Keratinocyte (primary cell): ENCODE results near the gene DOCK3. TPM values are rescaled to one million over a fixed set of nuclear protein-coding genes. Genes with fewer than 3 reads are reported as not detected.

Source experiments
- DNase-seq: peaks from one replicate; pipeline ENCODE4 v3.0.0-alpha.2; 2011; ENCODE audit warnings: low read depth, missing footprints, low spot score
- FAIRE-seq: peaks from 2 replicates; lab custom pipeline; 2011; peaks lifted over from hg19 to GRCh38; lab: Jason Lieb, UNC
- H2AFZ ChIP-seq: 2 replicates; pipeline ENCODE4 v1.6.0; 2012; ENCODE audit warnings: low read length, control low read depth, inconsistent platforms; ENCODE audit not compliant: control insufficient read depth
- H3K27ac ChIP-seq: 2 replicates; pipeline ENCODE4 v1.5.1; 2011; ENCODE audit warnings: low read length; ENCODE audit not compliant: control insufficient read depth, insufficient read depth
- H3K27me3 ChIP-seq: 3 replicates; pipeline ENCODE4 v1.6.0; 2011; ENCODE audit warnings: low read length; ENCODE audit not compliant: control insufficient read depth, insufficient read depth; ENCODE audit errors: extremely low read depth
- H3K36me3 ChIP-seq, 2 experiments: 2 replicates in 1 of 2; 3 replicates in 1 of 2; pipeline ENCODE4 v1.5.1; 2011; ENCODE audit warnings: low read length in 2 of 2, mild to moderate bottlenecking in 1 of 2; ENCODE audit not compliant: control insufficient read depth in 2 of 2, insufficient read depth in 2 of 2; ENCODE audit errors: extremely low read depth in 1 of 2
- H3K4me1 ChIP-seq: 3 replicates; pipeline ENCODE4 v1.5.1; 2011; ENCODE audit warnings: low read length; ENCODE audit not compliant: control insufficient read depth, insufficient read depth; ENCODE audit errors: extremely low read depth
- H3K4me2 ChIP-seq: 3 replicates; pipeline ENCODE4 v1.6.0; 2011; ENCODE audit warnings: low read depth, low read length; ENCODE audit not compliant: control insufficient read depth, insufficient read depth; ENCODE audit errors: extremely low read depth
- H3K4me3 ChIP-seq, 3 experiments: fragments of 200-600 bp in 1 of 3; sonication (generic) in 1 of 3; 2 replicates in 2 of 3; 3 replicates in 1 of 3; pipeline ENCODE4 v1.5.1; 2011 to 2016; ENCODE audit warnings: low read length in 3 of 3, mild to moderate bottlenecking in 3 of 3, control low read depth in 2 of 3, inconsistent platforms in 1 of 3, low read depth in 1 of 3, mixed read lengths in 1 of 3, mixed run types in 1 of 3, moderate library complexity in 1 of 3; ENCODE audit not compliant: control insufficient read depth in 2 of 3, insufficient read depth in 2 of 3; ENCODE audit errors: extremely low read depth in 1 of 3
- H3K79me2 ChIP-seq: 2 replicates; pipeline ENCODE4 v1.6.0; 2012; ENCODE audit warnings: low read length; ENCODE audit not compliant: control insufficient read depth, insufficient read depth
- H3K9ac ChIP-seq: 3 replicates; pipeline ENCODE4 v1.6.0; 2011; ENCODE audit warnings: low read length; ENCODE audit not compliant: control insufficient read depth, insufficient read depth; ENCODE audit errors: extremely low read depth
- H3K9me1 ChIP-seq: 3 replicates; pipeline ENCODE4 v1.6.0; 2011; ENCODE audit warnings: low read length; ENCODE audit not compliant: control insufficient read depth, insufficient read depth; ENCODE audit errors: extremely low read depth
- H3K9me3 ChIP-seq: 2 replicates; pipeline ENCODE4 v1.5.1; 2012; ENCODE audit warnings: low read depth, low read length; ENCODE audit not compliant: control insufficient read depth
- H4K20me1 ChIP-seq: 3 replicates; pipeline ENCODE4 v1.6.0; 2011; ENCODE audit warnings: low read length; ENCODE audit not compliant: control insufficient read depth, insufficient read depth; ENCODE audit errors: extremely low read depth
- EZH2 ChIP-seq: IDR thresholded peaks from one replicate; pipeline ENCODE4 v1.6.1; 2012; ENCODE audit warnings: inconsistent platforms, mild to moderate bottlenecking, low read length, moderate library complexity
- dilution Hi-C: fragments of 300-500 bp; cut with MboI; formaldehyde crosslinking; loops from one replicate; pipeline ENCODE4 v1.7.0; 2020; ENCODE audit warnings: low sequenced_read_pairs; ENCODE audit not compliant: extremely low pct_ligation_motif_present
- polyA plus RNA-seq, 5 experiments: library from polyadenylated mRNA; depleted of rRNA in 3 of 5; stranded (reverse) in 3 of 5; stranded (forward) in 1 of 5; unstranded in 1 of 5; fragments of >200 nt; gene quantifications; 1 replicate in 1 of 5; 2 replicates in 3 of 5; 3 replicates in 1 of 5; pipeline versions ENCODE4 v1.2.1 to v1.2.3, GENCODE V29; 2011 to 2012; ENCODE audit warnings: missing spikeins in 2 of 5, low read depth in 1 of 5, low replicate concordance in 1 of 5
- TF ChIP-seq, protein P1 (sequence below), 3 experiments: IDR thresholded peaks in 1 of 3; conservative IDR thresholded peaks in 1 of 3; optimal IDR thresholded peaks in 1 of 3; 2 replicates in 2 of 3; 3 replicates in 1 of 3; pipeline versions ENCODE3 to v1.5.1; 2011; ENCODE audit warnings: low read length in 3 of 3, mild to moderate bottlenecking in 3 of 3, moderate library complexity in 2 of 3, control low read depth in 1 of 3, inconsistent platforms in 1 of 3; ENCODE audit not compliant: insufficient read depth in 2 of 3; ENCODE audit errors: extremely low read depth in 1 of 3

DOCK3 gene
- polyA plus RNA-seq, 1 donor (not counting 4 experiments of a cell fraction or from before 2014, with no cell fraction given): 0.10 TPM

DNA sequence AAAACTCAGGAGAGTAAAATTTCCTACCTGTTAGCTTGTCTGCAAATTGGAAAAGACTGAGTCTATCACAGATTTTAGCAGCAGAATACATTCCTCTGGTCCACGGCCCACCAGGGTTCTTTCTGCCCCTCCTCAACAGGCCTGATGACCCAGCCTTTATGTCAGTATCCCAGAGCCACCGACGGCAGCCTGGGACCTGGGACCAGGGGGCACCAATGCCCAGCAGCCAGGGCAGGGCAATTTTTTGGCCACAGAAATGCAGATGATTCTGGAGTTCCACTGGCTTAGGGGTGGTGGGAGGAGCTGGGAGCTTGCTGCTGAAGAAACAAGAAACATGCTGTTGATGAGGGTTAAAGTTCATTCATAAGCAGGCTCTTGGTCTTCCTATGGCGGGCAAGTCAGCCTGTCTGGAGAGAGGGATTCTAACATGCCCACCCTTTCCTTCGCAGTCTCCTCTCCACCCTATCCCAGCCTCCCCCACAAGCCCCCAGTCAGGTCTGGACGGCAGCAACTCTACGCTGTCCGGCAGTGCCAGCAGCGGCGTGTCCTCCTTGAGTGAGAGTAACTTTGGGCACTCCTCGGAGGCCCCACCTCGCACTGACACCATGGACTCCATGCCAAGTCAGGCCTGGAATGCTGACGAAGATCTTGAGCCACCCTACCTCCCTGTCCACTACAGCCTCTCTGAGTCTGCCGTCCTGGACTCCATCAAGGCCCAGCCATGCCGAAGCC, 706.0 kb downstream of the DOCK3 start:
- no peaks in the 10 kb centered on the region for H3K9me1 ChIP-seq
- no peaks in the 10 kb centered on the region for H3K27me3 ChIP-seq
- H3K9me3 ChIP-seq: no peaks in the 10 kb centered on the region
- no peak overlapping the region for H2AFZ ChIP-seq
- dilution Hi-C loops: loop anchor here (25.0 kb wide), 1 partner anchor 768 kb away; the partner anchor contains the start of genes CISH and MAPKAPK3
- TF ChIP-seq EZH2: no peak
- TF ChIP-seq, protein P1, sequence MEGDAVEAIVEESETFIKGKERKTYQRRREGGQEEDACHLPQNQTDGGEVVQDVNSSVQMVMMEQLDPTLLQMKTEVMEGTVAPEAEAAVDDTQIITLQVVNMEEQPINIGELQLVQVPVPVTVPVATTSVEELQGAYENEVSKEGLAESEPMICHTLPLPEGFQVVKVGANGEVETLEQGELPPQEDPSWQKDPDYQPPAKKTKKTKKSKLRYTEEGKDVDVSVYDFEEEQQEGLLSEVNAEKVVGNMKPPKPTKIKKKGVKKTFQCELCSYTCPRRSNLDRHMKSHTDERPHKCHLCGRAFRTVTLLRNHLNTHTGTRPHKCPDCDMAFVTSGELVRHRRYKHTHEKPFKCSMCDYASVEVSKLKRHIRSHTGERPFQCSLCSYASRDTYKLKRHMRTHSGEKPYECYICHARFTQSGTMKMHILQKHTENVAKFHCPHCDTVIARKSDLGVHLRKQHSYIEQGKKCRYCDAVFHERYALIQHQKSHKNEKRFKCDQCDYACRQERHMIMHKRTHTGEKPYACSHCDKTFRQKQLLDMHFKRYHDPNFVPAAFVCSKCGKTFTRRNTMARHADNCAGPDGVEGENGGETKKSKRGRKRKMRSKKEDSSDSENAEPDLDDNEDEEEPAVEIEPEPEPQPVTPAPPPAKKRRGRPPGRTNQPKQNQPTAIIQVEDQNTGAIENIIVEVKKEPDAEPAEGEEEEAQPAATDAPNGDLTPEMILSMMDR (optimal IDR thresholded peaks at IDR 0.05 in 1 of 3, IDR thresholded peaks at IDR 0.05 in 1 of 3, conservative IDR thresholded peaks at IDR 0.05 in 1 of 3; ENCODE audit: extremely low read depth in 1 of 3, insufficient read depth in 2 of 3, low read length in 3 of 3): no peak
- H3K4me1 ChIP-seq: peaks cover 6% of the 10 kb centered on the region
- peaks cover 17% of the 10 kb centered on the region for H3K79me2 ChIP-seq
- no peaks in the 10 kb centered on the region for H4K20me1 ChIP-seq
- DNase-seq (no peak), FAIRE-seq (no peak)
- no peaks in the 10 kb centered on the region for H3K36me3 ChIP-seq
- H3K4me2 ChIP-seq: no peak overlapping the region
- no peak overlapping the region for H3K9ac ChIP-seq
- H3K4me3 ChIP-seq: no peak overlapping the region
- no peak overlapping the region for H3K27ac ChIP-seq

DNA sequence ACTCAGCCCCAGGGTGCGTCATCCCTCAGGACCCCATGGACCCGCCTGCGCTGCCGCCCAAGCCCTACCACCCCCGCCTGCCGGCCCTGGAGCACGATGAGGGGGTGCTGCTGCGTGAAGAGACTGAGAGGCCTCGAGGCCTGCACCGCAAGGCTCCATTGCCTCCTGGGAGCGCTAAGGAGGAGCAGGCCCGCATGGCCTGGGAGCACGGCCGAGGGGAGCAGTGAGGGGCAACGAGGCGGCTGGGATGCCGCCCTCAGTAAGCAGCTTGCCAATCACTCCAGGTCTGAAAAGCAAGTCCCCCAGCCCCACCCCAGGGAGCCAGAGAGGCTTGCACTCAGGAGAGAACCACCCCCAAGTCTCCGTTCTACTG, 706.6 kb downstream of the DOCK3 start:
- H3K27ac ChIP-seq: no peak overlapping the region
- TF ChIP-seq EZH2: no peak
- TF ChIP-seq, protein P1 (optimal IDR thresholded peaks at IDR 0.05 in 1 of 3, IDR thresholded peaks at IDR 0.05 in 1 of 3, conservative IDR thresholded peaks at IDR 0.05 in 1 of 3; ENCODE audit: extremely low read depth in 1 of 3, insufficient read depth in 2 of 3, low read length in 3 of 3): no peak
- H3K27me3 ChIP-seq: no peaks in the 10 kb centered on the region
- peaks cover 10% of the 10 kb centered on the region for H3K4me1 ChIP-seq
- no peaks in the 10 kb centered on the region for H3K9me1 ChIP-seq
- no peak overlapping the region for H3K4me3 ChIP-seq
- H3K9ac ChIP-seq: no peak overlapping the region
- H3K9me3 ChIP-seq: no peaks in the 10 kb centered on the region
- no peak for FAIRE-seq
- dilution Hi-C loops: loop anchor here (25.0 kb wide), 1 partner anchor 769 kb away; the partner anchor contains the start of genes CISH and MAPKAPK3
- H3K4me2 ChIP-seq: no peak overlapping the region
- no peak for DNase-seq
- H3K79me2 ChIP-seq: peaks cover 22% of the 10 kb centered on the region
- H3K36me3 ChIP-seq: peaks cover 0 to under 1% of the 10 kb centered on the region in 2 experiments
- H2AFZ ChIP-seq: no peak overlapping the region
- no peaks in the 10 kb centered on the region for H4K20me1 ChIP-seq
